Measurements from ENCODE around the gene OXTR.
A peak's percentile ranks its signal among the peaks of the same experiment; 100 is the strongest.

Gene OXTR

DNA sequence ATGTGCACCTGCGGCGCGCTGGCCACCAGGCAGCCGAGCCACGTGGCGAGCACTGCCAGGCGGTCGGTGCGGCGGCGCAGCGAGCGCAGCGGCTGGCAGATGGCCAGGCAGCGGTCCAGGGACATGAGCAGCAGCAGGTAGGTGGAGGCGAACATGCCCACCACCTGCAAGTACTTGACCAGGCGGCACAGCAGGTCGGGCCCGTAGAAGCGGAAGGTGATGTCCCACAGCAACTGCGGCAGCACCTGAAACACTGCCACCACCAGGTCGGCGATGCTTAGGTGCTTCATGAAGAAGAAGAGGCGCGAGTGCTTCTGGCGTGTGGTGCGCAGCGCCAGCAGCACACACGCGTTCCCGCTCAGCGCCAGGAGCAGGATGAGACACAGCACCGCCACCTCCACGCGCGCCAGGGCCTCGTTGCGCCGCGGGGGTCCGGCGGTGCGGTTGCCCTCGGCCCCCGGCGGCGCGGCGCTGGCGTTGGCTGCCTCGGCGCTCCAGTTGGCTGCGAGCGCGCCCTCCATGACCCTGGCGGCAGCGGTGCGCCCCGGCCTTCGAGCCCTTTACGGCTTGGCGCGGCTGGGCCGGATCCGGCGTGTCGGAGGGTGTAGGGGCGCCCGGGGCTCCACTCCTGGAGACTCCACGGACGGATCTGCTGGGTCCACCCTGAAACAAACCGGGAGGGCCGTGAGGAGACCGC lies 1.6 kb downstream of the OXTR start:
- DNase-seq (ENCODE audit: low read depth): no peak

GRCh38 chr3:8767256-8767666 lies 2.2 kb downstream of the OXTR start:
- no peak for DNase-seq (ENCODE audit: low read depth)

DNA sequence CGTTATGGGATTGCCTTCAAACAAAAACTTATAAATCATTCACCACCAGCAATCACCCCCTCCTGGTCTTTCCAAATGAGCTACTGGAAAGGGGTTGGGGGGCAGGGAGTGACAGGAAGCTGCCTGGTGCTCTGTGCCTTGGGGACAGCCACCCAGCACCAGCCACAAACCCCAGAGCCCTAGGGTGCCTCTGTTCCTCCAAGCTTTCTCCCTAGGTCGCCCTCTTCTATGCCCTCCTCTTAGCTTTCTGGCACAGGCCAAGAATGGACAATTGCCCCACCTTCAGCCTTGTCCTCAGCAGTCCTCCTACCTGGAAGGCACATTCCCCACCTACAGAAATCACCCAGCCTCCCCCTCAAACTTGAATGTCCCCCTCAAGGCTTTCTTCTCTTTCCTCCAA lies 3.3 kb downstream of the OXTR start:
- no peak for DNase-seq (ENCODE audit: low read depth)

DNA sequence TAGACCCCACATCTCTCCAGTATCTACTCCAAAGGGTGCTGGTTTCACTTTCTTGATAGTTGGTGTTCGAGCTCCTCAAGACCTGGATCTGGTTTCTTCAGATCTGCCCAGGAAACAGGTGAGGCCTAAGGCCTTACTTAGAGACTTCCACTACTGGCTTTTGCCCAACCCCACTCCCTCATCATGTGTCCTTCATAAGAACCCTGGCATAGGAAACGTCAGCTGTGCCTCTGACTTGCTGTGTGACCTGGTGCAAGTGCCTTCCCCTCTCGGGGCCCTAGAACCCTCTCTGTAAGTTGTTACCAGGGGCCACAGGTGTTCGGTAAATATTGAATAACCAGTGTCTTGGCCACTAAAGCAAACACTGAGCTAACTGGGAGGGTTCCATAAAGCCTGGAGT lies 3.9 kb downstream of the OXTR start:
- no peak for DNase-seq (ENCODE audit: low read depth)

DNA sequence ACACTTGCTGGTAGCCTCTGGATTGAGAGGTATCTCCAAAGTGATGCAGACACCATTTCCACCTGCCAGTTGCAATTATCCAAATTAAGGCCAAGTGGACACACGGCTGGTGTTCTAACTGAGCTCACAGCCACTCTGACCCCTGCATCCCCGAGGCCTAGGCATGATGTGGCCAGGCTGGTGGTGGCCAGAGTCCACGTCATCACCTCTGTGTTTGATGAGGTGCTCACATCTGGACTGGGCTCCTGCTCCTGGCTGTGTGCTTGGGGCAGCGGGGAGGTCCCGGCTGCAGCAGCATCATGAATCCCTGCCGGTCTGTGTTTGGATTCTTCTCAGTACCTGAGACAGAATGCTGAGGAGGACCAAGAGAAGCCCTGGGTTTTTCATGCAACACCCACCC lies 4.9 kb downstream of the OXTR start:
- DNase-seq (ENCODE audit: low read depth): no peak

DNA sequence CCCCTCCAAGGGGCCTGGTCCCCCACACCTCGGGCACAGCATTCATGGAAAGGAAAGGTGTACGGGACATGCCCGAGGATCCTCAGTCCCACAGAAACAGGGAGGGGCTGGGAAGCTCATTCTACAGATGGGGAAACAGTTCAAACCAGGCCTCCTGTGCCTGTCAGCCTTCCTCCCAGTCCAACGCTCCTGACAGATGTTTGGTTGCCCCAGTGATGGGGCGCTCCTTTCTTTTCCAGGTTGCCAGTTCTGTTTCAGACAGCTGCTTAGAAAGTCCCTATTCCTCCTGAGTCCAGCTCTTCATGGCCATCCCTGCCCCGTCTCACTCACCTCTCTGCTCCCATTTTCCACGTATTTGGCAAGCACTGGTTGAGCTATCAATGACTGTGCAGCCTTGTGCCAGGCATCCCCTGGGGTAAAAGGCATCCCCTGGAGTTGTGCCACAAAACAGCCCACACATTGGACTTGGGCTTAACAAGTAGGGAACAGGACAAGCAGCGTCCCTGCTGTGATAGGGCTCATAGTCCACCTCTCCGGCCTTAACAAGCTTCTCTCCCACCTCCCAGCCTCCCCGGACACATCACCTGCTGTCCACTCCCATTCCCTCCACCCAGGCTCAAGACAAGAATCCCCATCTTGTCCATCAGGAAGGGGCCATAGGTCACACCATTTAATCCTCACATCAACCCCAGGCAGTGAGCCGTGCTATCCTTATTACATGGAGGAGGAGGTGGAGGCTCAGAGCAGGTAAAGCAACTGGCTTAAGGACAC lies 6.6 kb downstream of the OXTR start:
- DNase-seq (ENCODE audit: low read depth): no peak

DNA sequence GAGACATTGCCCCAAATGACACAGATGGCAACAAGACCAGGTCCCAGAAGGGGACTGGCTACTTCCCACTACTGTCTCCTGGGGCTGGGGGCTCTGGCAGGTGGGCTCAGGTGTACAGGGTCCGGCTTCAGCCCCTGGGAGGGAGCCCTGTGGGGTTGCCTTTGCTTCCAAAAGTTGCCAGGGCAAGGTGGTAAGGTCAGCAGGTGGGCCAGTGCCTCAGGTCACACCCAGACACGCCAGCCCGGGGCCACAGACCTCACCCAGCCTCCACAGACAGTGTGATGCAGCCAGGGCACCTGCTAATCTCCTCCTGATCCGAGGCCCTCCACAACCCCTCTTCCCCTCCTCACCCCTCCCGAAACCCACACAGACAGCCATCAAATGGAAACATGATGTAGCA lies 7.5 kb downstream of the OXTR start:
- DNase-seq (ENCODE audit: low read depth): no peak

DNA sequence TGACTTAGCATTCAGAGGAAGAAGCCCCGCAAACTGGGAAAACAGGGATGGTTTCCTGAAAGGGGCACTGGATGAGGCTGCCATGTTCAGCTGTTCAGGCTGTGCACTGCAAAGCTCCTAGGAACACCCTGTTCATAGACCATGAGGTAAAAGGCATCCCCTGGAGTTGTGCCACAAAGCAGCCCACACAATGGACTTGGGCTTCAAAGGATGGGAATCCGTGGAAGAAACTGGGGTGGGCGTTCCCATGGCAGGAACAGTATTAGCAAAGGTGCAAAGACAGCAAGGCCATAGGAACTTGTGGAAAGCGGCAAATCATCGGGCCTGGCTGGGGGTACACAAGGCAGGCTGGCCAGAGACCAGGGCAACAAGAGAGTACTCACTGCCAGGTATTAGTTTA lies 8.9 kb downstream of the OXTR start:
- no peak for DNase-seq (ENCODE audit: low read depth)

GRCh38 chr3:8760091-8760490 lies 9.3 kb downstream of the OXTR start:
- no peak for DNase-seq (ENCODE audit: low read depth)

- DNase-seq (ENCODE audit: low read depth): no peak
These were observed 10.2 kb downstream of the OXTR start for GRCh38 chr3:8759038-8759707.

- DNase-seq (ENCODE audit: low read depth): peak; percentile 83
These were observed 11.6 kb downstream of the OXTR start for GRCh38 chr3:8757551-8758518.

- no peak for DNase-seq (ENCODE audit: low read depth)
These were observed 12.7 kb downstream of the OXTR start for GRCh38 chr3:8756671-8757070.

DNA sequence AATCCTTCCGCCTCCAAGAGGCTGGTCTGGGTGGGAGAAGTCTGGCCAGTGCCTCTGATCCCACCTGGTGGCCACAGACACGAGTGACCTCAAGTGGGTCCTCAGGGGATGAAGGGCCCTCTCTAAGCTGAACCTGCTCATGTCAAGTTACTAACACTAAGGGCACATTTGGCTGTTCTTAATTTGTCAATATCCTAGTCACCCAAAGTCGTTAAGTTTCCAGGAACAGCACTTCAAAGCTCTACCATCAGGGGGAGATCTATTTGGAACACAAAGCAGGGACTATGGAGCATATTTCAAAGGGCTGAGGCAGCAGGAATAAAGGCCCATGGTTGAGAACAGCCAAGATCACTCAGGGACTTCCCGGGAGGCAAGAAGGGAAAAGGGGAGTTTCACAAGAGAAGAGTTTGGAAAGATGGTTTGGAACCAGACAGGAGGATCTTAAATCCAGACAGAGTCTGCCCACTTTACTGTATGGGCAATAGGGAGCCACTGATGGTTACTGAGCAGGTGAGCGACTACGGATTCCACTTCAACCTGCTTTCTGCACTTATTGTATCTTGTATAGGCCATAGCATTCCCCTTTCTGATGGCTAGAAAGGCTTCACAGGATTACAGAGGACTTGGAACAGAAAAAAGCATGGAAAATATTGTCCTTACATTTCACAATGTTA lies 13.7 kb downstream of the OXTR start:
- no peak for DNase-seq (ENCODE audit: low read depth)

DNA sequence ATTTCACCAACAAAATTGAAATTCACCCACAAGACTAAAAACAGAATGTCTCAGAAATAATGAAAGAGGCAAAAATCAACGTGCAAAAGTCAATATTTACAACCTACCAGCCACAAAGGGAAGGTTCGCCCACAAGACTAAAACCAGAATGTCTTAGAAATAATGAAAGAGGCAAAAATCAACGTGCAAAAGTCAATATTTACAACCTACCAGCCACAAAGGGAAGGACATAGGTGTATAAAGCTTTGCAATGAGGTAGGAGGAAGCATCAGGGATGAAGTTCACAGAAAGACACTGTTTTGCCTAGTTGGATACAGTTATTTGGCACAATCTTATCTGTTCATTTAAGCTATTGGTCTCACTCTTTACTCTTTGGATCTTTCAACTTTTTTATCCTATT lies 14.3 kb downstream of the OXTR start:
- no peak for DNase-seq (ENCODE audit: low read depth)

DNA sequence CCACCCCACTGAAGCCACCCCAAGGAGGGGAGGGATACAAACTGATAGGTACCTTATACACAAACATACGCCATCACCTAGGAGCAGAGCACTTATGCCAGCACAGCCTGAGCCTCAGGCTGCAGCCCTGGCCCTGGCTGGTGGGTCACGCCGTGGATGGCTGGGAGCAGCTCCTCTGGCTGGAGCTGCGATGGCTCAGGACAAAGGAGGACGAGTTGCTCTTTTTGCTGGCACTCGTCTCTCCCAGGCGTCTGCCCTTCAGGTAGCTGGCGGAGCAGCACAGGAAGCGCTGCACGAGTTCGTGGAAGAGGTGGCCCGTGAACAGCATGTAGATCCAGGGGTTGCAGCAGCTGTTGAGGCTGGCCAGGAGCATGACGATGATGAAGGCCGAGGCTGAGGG lies 16.6 kb downstream of the OXTR start:
- DNase-seq (ENCODE audit: low read depth): no peak

DNA sequence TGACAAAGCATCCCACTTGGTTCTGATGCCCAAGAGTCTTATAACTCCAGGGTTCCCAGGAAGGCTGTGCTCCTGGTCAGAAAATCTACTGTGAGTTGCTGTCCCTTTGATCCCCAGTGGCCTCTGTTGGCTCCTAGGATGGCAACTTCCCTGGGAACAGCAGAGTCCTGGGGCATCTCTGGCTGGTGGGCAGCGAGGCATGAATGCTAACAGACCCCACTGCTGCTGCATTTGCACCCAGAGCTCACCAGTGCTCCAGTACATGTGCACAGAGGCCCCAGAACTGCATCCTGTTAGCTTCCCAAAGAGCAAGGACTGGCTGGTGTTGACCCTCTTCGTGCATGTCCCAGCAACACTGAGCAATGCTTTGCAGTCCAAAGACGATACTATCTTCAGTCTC lies 20.1 kb downstream of the OXTR start:
- DNase-seq (ENCODE audit: low read depth): no peak

DNA sequence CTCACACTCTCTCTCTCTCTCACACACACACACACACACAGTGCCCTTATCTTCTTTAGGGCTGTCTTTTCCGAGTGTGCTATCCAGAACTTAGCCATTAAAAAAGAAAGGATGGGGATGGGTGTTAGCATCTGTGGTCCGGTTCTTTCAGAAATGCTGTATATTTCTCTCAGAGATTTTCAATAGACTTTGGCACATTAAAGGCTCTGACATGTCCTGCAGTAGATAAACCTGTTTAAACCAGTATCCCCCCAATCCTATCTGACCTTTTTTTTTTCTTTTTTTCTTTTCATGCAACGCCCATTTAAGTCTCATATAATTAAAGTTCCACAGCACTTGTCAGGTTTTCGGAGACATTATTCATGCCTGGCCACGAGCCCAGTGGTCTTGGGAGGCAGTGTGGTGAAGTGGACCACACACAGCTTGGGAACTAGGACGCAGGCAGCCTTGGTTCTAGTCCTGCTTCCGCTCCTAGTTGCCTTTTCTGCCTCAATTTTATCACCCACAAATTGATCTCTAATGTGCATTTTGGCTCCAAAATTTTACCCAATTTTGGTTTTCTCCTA lies 22.6 kb downstream of the OXTR start:
- DNase-seq (ENCODE audit: low read depth): no peak

GRCh38 chr3:8745619-8746370 lies 23.6 kb downstream of the OXTR start:
- DNase-seq (ENCODE audit: low read depth): no peak

DNA sequence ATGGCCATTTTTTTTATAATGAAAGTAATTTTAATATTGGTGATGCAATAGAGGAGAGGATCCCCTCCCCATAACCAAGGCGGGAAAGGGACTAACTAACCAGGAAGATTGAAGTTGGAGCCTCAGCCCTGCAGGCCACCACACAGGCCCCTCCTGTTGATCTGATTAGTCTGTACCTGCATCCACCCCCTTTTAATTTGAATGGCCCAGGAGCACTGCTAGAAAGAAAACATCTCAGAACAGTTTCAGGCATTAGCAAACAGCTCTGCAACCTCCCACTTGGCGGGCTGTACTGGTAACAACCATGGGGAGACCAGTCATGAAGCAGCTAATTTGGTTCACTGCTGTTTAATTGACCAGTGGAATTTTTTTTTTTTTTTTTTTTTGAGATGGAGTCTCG lies 25.5 kb downstream of the OXTR start:
- no peak for DNase-seq (ENCODE audit: low read depth)

DNA sequence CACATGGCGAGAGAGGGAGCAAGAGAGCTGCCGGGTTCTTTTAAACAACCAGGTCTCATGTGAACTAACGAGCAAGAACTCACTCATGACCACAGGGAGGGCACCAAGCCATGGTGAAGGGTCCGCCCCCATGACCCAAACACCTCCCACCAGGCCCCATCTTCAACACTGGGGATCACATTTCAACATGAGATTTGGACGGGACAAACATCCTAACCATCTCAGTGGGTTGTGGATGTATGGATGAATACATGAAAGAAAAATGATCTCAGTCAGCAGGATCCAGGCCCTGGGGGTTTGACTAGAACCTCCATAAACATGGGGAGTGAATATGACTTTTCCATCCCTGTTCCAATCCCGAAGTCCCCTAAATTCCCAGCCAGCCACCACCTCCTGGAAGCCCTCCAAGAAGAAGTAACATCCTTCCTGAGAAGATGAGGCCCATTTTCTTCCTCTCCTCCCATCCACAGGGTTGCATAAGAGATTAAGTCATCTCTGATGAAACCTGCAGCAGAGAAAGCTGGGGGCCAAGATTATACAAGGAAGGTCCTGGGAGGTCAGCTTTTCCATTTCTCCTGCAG lies 26.3 kb downstream of the OXTR start:
- no peak for DNase-seq (ENCODE audit: low read depth)

Measured in HS-27A (cell line).